ENCODE data around the gene RAPGEF4.
A peak's percentile ranks its signal among the peaks of the same experiment; 100 is the strongest.

Gene RAPGEF4

GRCh38 chr2:172995323-172996244, 259.9 kb downstream of the RAPGEF4 start:
- Histone ChIP-seq H3K79me2 (ENCODE audit: low read length) (no peaks in the 10 kb centered on the region), H3K9ac (ENCODE audit: low read length) (no peak overlapping the region), H3K9me3 (ENCODE audit: insufficient read depth, low read length) (no peaks in the 10 kb centered on the region), H3K27ac (ENCODE audit: low read length) (no peak overlapping the region), H3K36me3 (replicated peaks; ENCODE audit: low read depth, low read length) (no peaks in the 10 kb centered on the region), H3K27me3 (ENCODE audit: low read depth, low read length) (no peaks in the 10 kb centered on the region), H3K4me3 (ENCODE audit: low read length) (no peak overlapping the region), H3K4me1 (ENCODE audit: low read length) (peaks cover 31% of the 10 kb centered on the region), H2AFZ (ENCODE audit: low read depth, low read length) (no peak overlapping the region), H4K20me1 (ENCODE audit: insufficient read depth, low read length) (no peaks in the 10 kb centered on the region), H3K4me2 (ENCODE audit: low read length) (peak overlapping the region; percentile 25; the same call in 1 of the 2 replicates)
- TF ChIP-seq EZH2phosphoT487 (IDR thresholded peaks at IDR 0.05; ENCODE audit: low read depth) (no peak), CTCF (IDR thresholded peaks at IDR 0.05; ENCODE audit: low read depth, low read length) (0 out of 2 replicates have a peak, but pooled peaks have one; percentile 4)

GRCh38 chr2:172996387-172996961, 260.8 kb downstream of the RAPGEF4 start:
- Histone ChIP-seq H3K27ac (ENCODE audit: low read length) (no peak overlapping the region), H2AFZ (ENCODE audit: low read depth, low read length) (no peak overlapping the region), H3K9ac (ENCODE audit: low read length) (no peak overlapping the region), H4K20me1 (ENCODE audit: insufficient read depth, low read length) (no peaks in the 10 kb centered on the region), H3K4me1 (ENCODE audit: low read length) (peaks cover 28% of the 10 kb centered on the region), H3K79me2 (ENCODE audit: low read length) (no peaks in the 10 kb centered on the region), H3K9me3 (ENCODE audit: insufficient read depth, low read length) (no peaks in the 10 kb centered on the region), H3K36me3 (replicated peaks; ENCODE audit: low read depth, low read length) (no peaks in the 10 kb centered on the region), H3K4me3 (ENCODE audit: low read length) (no peak overlapping the region), H3K27me3 (ENCODE audit: low read depth, low read length) (no peaks in the 10 kb centered on the region), H3K4me2 (ENCODE audit: low read length) (peak overlapping the region; percentile 25; the same call in 1 of the 2 replicates)
- TF ChIP-seq EZH2phosphoT487 (IDR thresholded peaks at IDR 0.05; ENCODE audit: low read depth) (no peak), CTCF (IDR thresholded peaks at IDR 0.05; ENCODE audit: low read depth, low read length) (no peak)

- Histone ChIP-seq H3K79me2 (ENCODE audit: low read length) (no peaks in the 10 kb centered on the region), H3K4me3 (ENCODE audit: low read length) (no peak overlapping the region), H2AFZ (ENCODE audit: low read depth, low read length) (no peak overlapping the region), H3K9me3 (ENCODE audit: insufficient read depth, low read length) (no peaks in the 10 kb centered on the region), H3K36me3 (replicated peaks; ENCODE audit: low read depth, low read length) (no peaks in the 10 kb centered on the region), H3K9ac (ENCODE audit: low read length) (no peak overlapping the region), H4K20me1 (ENCODE audit: insufficient read depth, low read length) (no peaks in the 10 kb centered on the region), H3K4me1 (ENCODE audit: low read length) (peaks cover 34% of the 10 kb centered on the region), H3K27me3 (ENCODE audit: low read depth, low read length) (no peaks in the 10 kb centered on the region), H3K4me2 (ENCODE audit: low read length) (no peak overlapping the region), H3K27ac (ENCODE audit: low read length) (no peak overlapping the region)
- TF ChIP-seq CTCF (IDR thresholded peaks at IDR 0.05; ENCODE audit: low read depth, low read length) (no peak), EZH2phosphoT487 (IDR thresholded peaks at IDR 0.05; ENCODE audit: low read depth) (no peak)
These were observed 261.4 kb downstream of the RAPGEF4 start for GRCh38 chr2:172997031-172997430.

GRCh38 chr2:172998547-172999272, 263.1 kb downstream of the RAPGEF4 start:
- H3K4me2 ChIP-seq (ENCODE audit: low read length): no peak overlapping the region
- H3K9ac ChIP-seq (ENCODE audit: low read length): no peak overlapping the region
- TF ChIP-seq CTCF (IDR thresholded peaks at IDR 0.05; ENCODE audit: low read depth, low read length): no peak
- TF ChIP-seq EZH2phosphoT487 (IDR thresholded peaks at IDR 0.05; ENCODE audit: low read depth): no peak
- H3K4me1 ChIP-seq (ENCODE audit: low read length): peaks cover 51% of the 10 kb centered on the region
- H3K4me3 ChIP-seq (ENCODE audit: low read length): no peak overlapping the region
- no peaks in the 10 kb centered on the region for H3K27me3 ChIP-seq (ENCODE audit: low read depth, low read length)
- H3K79me2 ChIP-seq (ENCODE audit: low read length): no peaks in the 10 kb centered on the region
- no peak overlapping the region for H3K27ac ChIP-seq (ENCODE audit: low read length)
- H4K20me1 ChIP-seq (ENCODE audit: insufficient read depth, low read length): no peaks in the 10 kb centered on the region
- H3K9me3 ChIP-seq (ENCODE audit: insufficient read depth, low read length): no peaks in the 10 kb centered on the region
- no peaks in the 10 kb centered on the region for H3K36me3 ChIP-seq (replicated peaks; ENCODE audit: low read depth, low read length)
- no peak overlapping the region for H2AFZ ChIP-seq (ENCODE audit: low read depth, low read length)
